GM12891 (cell line): ENCODE results near the gene RITA1. TPM values are rescaled to one million over a fixed set of nuclear protein-coding genes. Genes with fewer than 3 reads are reported as not detected.
"Not testable (repeated sequence)": the region's sequence is repeated elsewhere in the genome, so short reads cannot be mapped to it uniquely, and the experiment has no call there.

Experiments used
- DNase-seq: peaks from one replicate; pipeline ENCODE4 v3.0.0; 2011; ENCODE audit warnings: low spot score; ENCODE audit not compliant: insufficient read length
- FAIRE-seq: peaks from 2 replicates; lab custom pipeline; 2011; peaks lifted over from hg19 to GRCh38; lab: Jason Lieb, UNC
- PAX5 ChIP-seq: IDR thresholded peaks from 2 replicates; pipeline ENCODE4 v1.6.1; 2011; ENCODE audit warnings: low read length, moderate library complexity, mild to moderate bottlenecking; ENCODE audit not compliant: insufficient read depth, severe bottlenecking
- POLR2A ChIP-seq: IDR thresholded peaks from 2 replicates; pipeline ENCODE4 v1.6.1; 2011; ENCODE audit warnings: low read depth, low read length, control low read depth
- POLR2AphosphoS5 ChIP-seq: IDR thresholded peaks from 2 replicates; pipeline ENCODE4 v1.6.1; 2011; ENCODE audit warnings: low read depth, low read length, control low read depth
- POU2F2 ChIP-seq: IDR thresholded peaks from 2 replicates; pipeline ENCODE4 v1.6.1; 2011; ENCODE audit warnings: low read depth, mild to moderate bottlenecking, control low read depth, low read length, moderate library complexity
- SPI1 ChIP-seq: IDR thresholded peaks from 2 replicates; pipeline ENCODE4 v1.6.1; 2011; ENCODE audit warnings: low read depth, low read length, control low read depth
- TAF1 ChIP-seq: IDR thresholded peaks from 2 replicates; pipeline ENCODE4 v1.6.1; 2011; ENCODE audit warnings: low read depth, low read length, control low read depth
- polyA plus RNA-seq: library from polyadenylated mRNA; unstranded; fragments of >200 nt; gene quantifications from one replicate; pipeline ENCODE4 v1.2.1, GENCODE V29; 2012; ENCODE audit warnings: low read depth, missing spikeins, inconsistent platforms; ENCODE audit not compliant: missing spikeins

The RITA1 gene
- polyA plus RNA-seq: 15.9 TPM

DNA sequence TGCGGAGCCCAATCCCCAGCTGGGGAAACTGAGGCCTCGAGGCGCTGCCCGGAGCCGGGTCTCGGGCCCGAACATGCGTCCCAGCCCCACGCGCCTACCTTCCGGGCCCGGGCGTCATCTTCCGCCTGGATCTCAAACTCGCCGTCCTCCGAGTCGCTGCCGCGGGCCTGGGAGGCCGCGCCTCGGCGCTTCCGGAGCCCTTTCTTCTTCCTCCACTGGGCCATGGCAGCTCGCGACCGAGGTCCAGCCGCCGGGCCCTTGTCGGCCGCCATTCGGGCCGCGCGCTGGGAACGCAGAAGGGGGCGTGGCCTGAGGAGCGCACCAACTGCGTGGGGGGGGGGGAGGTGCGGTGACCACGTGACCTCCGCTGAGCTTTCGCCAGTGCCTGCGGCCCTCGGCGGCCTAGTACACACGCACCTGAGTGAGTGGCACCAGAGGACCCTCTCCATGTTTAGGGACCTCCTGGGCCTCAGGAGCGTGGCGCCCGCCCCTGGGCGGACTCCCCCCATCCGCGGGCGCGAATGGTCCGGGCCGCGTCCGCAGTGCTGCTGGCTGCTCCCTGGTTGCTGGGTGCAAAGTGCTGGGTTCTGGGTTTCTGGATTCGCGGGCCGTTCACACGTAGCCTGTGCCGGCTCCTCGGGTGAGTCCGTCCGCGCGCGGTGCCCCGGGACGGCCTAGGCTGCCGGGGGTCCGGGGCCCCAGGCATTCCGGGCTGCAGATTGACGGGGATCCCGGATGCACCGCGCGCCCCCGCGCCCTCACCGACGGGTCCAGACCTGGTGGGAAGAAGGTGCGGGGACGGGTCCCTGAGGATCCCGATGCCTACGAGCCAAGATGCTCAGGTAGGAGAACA lies at the start of gene RITA1, which contains the start of gene DDX54:
TSS of gene RITA1 (plus strand) at position 542 of the 853 bp plus-strand sequence. CDS start 1,026 bp downstream, outside the sequence.
TSS of gene DDX54 (minus strand) at position 299 of the 853 bp plus-strand sequence. CDS start at position 272, 27 bp downstream.
- DNase-seq (peak; percentile 63), FAIRE-seq (peak; percentile 90)
- TF ChIP-seq POU2F2: no peak
- peak; percentile 80 for TF ChIP-seq POLR2AphosphoS5
- peak; percentile 89 for TF ChIP-seq POLR2A
- TF ChIP-seq PAX5: no peak
- TF ChIP-seq TAF1: peak; percentile 86
- no peak for TF ChIP-seq SPI1

DNA sequence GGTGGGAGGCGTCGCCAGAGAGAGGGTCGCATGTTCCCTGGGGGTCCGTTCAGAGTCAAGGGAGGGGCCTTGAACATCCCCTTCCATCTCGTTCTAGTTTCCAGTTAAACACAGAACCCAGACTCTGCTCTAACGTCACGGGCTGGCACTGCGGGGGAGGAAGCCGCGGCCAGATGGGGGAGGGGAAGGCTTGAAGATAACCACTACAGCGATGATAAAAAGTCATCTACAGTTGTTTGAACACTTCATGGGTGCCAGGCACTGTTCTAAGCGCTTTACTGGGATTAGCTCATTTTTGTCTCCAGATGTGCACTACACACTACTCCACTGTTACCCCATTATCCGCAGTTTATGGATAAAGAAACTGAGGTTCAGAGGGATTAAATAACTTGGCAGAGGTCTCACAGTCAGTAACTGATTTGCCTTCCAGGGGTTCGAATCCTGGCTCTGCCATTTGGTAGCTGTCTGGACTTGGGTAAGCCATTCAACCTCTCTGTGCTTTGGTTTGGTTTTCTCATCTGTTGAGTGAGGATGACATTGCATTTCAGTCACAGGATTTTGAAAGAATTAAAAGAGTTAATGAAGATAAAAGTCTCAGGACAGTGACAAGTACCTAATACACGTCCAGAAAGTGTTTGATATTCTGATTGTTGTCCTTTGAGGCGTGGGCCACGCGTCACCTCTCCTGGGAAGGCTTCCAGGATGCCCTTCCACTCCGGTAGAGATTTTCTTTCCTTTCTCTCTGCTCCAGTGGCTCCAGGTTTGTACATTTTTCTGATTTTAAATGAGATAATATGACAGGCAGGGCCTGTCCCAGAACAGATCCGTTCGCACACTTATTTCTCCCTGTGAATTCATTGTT lies 49.2 kb upstream of the RITA1 start:
- FAIRE-seq: peak; percentile 48
- no peak for DNase-seq
- TF ChIP-seq POLR2AphosphoS5 (no peak), PAX5 (no peak), POU2F2 (no peak), TAF1 (no peak)

DNA sequence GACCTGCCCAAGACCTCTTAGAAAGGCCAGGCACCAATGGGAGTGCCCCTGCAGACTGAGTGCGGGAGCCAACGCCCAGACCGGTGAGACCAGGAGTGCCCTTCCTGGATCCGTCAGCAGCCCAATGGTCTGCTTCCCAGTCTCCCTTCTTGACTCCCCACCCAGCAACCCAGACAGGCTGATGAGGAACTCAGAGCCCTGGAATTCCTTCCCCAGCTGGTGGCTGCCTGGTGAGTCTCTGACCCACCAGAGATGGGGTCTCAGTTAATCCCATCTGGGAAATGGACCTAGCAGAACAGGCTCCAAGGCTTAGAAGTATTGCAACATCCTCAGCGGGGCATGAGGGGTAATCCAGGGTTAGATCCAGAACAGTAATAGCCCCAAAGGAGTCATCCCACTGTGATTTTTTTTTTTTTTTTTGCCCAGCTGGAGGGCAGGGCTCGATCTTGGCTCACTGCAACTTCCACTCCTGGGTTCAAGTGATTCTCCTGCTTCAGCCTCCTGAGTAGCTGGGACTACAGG lies 48.5 kb upstream of the RITA1 start:
- DNase-seq (no peak), FAIRE-seq (no peak)
- TF ChIP-seq TAF1 (no peak), POLR2A (no peak), SPI1 (no peak), POU2F2 (no peak), POLR2AphosphoS5 (no peak), PAX5 (no peak)

- FAIRE-seq (no peak), DNase-seq (no peak)
- TF ChIP-seq POLR2A: no peak
- no peak for TF ChIP-seq PAX5
- TF ChIP-seq POLR2AphosphoS5: no peak
- TF ChIP-seq SPI1: no peak
- no peak for TF ChIP-seq POU2F2
- no peak for TF ChIP-seq TAF1
Observed at GRCh38 chr12:113137861-113138783, 47.4 kb upstream of the RITA1 start.

DNA sequence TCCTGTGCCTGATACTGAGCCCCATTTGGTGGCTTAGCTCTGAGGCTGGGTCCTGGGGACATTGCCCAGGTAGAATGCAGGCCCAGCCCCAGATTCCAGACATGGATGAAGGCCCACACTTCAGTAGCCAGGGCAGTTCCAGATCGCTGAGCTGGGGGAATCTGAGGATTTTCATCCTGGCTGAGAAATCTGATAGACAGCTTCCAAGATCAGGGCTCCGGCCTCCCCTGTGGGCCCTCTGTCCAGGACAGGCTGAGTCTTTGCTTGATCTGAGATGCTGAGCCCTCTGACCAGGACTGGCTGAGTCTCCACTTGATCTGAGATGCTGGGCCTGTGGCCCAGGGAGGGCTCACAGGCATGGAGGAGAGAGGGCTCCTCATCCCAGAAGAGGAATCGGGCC lies 46.7 kb upstream of the RITA1 start:
- FAIRE-seq: no peak
- DNase-seq: no peak
- TF ChIP-seq POLR2A: no peak

DNA sequence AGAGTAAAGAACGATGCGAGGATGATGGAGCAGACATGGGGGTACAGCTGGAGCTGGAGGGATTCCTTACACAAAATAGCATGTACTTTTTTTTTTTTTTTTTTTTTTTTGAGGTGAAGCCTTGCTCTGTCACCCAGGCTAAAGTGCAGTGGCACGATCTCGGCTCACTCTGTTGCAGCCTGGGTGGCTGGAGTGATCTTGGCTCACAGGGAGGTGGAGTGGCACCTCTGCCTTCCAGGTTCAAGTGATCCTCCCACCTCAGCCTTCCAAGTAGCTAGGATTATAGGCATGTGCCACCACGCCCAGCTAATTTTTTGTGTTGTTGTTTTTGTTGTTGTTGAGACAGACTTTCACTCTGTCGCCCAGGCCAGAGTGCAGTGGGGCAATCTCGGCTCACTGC lies 44.8 kb upstream of the RITA1 start:
- no peak for FAIRE-seq
- no peak for DNase-seq

GRCh38 chr12:113141716-113142115 lies 43.8 kb upstream of the RITA1 start:
- DNase-seq, FAIRE-seq: not testable (repeated sequence)

More for the DNA sequence above, 44.8 kb upstream of the RITA1 start:
- TF ChIP-seq TAF1 (no peak), SPI1 (no peak), POLR2A (no peak), PAX5 (no peak), POU2F2 (no peak), POLR2AphosphoS5 (no peak)

DNA sequence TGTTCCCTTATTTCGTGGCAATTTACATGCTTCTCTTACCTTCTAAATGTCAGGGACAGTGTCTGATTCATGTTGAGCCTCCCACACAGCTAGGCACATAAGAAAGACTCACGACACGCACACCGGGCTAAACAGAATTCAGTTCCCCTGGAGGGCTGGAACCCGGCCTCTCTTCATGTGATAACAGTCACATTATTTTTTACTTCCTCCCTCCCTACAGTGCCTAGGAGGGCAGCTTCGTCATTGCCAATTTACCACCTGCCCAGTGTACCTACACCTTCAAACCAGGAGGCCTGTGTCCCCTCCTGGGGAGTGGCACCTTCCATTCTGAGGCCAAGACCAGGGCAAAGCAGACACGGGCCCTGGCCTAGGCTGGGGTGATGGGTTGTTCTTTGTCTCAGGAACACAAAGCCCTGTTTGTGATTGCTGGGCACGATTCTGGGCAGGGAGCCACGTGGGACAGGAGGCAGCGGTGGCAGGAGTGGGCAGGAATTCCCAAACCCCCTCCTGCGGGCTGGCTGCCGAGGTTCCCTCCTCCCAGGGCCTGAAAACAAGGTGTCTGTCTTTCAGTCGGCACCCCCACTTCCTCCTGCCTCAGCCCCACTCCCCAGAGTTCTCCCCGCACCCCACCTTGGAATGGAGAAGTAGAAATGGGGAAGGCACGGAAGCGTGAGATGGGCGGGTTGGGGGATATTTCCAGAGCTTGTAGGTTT lies 43.2 kb upstream of the RITA1 start:
- TF ChIP-seq POU2F2 (no peak), POLR2A (no peak), PAX5 (no peak), TAF1 (no peak), SPI1 (peak; percentile 28), POLR2AphosphoS5 (no peak)
- DNase-seq (no peak), FAIRE-seq (peak; percentile 66)
